DMS79 treated with DMSO at 0.1 percent for 48 hours (cell line): ENCODE results near the gene UPK2.
A peak's percentile ranks its signal among the peaks of the same experiment; 100 is the strongest.

Experiments used
- DNase-seq: peaks from one replicate; lab custom pipeline; 2025; lab: John Stamatoyannopoulos, UW

Gene UPK2

DNA sequence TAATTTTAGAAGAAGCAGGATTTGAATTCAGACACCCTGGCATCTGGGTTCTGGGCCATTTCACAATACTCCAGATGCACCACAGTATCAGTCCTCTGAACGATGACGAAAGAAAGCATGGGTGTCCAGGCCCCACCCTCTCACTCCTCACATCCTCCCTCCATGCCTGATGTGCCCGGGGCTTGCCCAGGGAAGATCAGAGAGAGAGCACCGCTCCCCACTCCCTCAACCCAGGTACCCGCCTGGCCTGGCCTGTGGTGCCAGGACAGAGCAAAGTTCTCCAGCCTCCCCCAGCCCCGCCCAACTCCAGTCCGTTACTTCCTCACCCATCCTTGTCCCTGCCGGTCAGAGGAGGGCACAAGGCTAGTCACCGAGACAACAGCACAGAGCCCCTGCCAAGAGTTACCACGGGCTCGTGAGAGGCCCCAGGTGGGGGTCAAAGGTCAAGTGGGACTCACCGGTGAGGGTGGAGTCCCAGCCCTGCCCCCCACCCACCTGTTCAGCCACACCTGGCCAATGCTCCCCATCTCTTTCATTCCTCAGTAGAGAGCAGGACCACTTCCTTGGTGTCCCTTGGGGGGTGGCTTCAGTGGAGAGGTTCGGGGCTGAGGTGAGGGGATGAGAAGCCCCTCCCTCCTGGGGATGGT, 38.5 kb upstream of the UPK2 start:
- DNase-seq, result peak; percentile 73

DNA sequence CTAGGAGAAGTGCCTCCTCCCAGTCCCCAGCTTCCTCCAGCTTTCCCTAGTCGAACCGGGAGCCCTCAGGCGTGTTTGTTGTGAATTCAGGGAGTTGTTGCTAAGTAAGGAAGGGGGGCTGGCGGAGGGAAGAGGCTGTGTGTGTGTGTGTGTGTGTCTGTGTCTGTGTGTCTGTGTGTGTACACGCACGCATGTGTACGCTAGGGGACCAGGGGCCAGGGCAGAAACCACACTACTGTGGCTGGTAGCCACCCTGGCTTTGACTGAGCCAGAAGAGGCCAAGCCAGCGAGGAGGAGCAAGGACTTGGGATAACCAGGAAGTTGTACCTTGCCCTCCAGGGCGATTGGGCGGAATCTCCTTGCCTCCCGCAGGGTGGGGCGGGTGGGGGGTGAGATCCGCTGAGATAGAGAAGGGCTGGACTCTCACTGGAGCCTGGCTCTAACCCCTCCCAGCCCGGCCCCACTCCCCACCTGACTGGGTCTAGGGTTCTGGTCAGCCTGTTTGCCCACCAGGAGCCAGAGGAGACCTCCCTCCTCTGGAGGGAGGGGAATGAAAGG, 37.9 kb upstream of the UPK2 start:
- DNase-seq, result peak; percentile 84

DNA sequence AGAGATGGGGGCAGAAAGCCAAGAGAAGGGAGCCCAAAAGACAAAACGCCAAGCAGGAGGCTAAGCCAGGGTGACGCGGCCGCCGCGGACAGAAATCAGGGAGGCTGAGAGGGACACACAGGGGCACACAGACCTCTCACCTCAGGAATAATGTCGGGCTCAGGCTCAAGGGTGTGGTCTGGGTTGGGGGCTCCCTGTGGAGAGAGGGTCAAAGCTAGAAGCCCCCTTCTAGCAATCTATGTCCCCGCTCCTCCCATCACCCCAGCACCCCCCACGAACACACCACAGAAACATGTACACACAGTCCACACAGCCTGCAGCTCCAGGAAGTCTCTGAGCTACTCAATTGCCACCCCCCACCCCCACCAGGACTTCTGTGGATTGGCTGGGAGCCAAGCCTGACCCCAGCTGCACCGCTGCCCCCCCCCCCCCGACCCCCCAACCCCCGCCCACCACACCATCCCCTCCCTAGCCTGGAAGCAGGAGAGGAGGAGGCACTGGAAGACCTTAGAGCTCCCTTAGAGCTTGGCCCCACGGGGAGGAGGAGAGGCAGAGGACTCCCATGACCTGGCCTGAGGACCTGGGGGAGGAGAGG, 37.3 kb upstream of the UPK2 start:
- DNase-seq, result peak; percentile 68

DNA sequence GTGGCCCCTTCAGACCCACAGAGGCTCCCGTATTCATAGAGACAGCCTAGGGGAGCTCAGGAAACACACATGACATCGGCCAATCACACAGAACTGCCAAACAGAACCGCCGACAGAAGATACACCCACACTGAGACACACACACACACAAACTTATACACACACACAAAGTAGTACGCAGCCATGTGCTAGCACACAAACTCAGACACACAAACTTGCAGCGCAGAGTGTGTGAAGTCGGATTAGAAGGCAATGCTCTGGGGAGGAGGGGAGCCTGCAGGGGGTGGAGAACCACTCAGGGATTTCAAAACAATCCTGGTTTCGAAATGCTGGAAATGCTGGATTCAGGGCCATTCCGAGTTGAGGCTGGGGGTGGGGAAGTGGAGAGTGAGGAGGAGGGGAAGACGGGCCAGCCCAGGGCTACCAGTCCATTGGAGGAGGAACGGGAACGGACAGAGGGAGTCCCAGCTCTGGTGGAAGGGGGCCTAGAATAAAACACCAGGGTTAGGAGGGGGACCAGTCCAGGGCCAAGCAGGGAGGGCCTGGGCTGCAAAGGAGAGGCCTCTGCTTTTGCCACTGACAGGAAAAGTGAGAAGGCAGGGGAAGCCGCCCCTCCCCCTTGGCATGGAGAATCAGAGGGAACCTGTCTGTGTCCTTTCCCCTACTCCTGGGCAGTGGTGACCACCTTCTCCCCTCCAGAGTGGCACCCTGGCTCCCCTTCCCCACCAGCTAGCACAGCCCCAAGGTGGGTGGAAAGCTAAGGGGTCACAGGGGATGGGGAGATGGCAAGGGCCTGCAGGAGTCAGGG, 34.8 kb upstream of the UPK2 start:
- no peak for DNase-seq

DNA sequence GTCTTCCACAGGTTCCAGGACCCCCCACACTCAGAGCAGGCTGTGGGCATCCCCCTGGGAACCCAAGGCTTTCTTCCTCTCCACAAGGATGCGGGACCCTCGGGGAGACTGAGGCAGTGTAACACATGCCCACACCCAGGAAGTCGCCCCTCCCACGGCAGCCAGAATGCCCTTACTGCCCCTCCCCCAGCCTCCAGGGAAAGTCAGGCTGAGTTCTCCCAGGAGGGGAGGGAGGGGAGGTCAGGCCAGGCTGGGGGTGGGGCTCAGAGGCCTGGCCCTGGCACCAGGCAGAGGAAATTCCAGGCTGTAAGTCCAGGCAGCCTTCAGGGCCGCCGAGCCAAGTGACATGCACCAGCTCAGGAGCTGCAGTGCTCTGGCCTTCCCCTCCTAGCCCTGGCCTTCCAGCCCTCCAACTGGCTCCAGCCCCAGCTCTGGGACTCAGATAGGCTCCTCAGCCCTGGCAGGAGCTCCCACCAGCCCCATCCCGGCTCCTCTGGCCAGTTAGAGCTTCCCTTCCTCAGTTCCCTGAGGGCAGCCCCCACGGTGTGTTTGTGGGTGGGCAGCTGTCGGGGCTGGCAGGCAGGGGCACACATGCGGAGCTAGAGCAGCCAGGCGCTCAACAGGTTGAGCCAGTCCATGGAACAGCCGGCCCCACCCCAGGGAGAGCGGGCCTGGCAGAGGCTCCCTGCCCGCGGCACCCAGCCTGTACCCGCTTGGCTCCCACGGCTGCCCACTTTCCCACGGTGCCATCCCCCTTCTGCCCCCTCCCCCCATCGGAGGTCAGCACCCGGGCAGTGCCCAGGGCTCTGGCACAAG, 34.0 kb upstream of the UPK2 start:
- DNase-seq, result no peak

DNA sequence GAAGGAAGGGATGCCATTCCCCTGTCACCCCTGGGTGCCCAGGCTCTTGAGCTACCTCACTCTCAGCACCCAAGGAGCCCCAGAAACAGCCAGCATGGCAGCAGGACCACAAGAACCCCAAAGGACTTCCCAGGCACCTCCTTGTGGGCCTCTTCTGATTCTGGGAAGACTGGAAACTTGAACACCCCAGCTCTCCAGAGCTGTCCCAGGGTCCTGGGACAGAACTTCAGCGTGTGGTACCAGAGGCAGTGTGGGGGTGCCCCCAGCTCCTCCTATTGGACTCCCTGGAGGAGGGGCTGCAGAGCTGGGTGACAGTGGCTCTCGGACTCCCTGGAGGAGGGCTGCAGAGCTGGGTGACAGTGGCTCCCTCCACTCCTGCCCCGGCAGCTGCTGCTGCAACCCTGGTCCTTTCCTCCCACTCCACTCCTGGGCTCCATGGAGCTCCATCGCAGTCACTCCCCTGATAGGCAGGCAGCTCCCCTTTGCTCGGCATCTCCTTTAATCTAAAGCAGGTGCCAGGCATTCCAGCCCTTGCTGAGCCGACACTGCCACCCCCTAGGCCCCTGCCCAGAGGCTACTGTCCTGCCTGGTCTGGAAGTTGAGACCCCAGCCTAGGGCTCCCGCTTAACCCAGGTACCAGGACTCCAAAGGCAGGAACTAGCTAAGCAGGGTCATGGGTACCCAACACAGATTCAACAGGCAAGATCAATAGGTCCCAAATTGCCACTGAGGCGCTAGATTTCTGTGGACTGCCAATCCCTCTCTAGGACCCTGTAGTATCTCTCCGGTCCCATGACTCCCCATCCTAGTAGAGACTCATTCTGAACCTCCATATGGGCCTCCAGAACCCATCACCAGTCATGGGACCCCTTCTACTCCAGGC, 33.1 kb upstream of the UPK2 start:
- no peak for DNase-seq

DNA sequence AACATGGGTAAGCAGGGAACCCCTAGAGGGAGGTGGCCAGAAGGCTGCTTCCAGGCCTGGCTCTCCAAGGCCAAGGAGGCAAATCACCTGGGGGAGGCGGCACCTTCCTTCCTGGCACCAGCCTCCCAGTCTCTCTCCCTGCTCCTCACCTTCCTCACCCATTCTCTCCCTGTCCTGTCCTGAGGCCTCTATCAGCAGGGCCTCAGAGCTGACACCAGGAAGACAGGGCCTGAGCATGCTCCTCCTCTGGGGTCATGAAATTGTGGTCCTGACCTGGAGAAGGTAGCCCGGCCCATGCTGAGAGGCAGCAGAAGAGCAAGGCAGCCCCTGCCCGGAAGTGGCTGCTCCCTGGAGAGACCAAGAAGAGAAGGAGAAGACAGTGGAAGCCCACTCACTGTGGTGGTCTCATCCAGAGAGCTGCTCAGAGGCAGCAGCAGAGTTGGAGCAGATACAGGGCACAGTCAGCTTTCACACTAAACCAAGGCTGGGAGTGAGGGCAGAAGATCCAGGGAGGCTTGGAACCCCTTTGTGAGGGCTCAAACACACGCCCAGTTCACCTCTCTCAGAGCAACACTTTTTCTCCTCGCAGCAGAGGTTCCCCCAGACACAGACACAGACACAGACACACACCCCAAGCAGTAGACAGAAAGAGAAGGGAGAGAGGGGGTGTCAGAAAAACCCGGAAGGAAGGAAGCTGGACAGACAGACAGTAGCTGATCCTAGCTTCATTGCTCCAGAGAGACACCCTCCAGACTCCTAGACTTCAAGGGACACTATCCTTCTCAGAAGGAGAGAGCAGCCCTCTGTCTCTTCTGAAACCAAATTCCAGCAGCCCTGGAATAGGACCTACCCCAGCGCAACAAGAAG, 32.1 kb upstream of the UPK2 start:
- DNase-seq, result no peak

DNA sequence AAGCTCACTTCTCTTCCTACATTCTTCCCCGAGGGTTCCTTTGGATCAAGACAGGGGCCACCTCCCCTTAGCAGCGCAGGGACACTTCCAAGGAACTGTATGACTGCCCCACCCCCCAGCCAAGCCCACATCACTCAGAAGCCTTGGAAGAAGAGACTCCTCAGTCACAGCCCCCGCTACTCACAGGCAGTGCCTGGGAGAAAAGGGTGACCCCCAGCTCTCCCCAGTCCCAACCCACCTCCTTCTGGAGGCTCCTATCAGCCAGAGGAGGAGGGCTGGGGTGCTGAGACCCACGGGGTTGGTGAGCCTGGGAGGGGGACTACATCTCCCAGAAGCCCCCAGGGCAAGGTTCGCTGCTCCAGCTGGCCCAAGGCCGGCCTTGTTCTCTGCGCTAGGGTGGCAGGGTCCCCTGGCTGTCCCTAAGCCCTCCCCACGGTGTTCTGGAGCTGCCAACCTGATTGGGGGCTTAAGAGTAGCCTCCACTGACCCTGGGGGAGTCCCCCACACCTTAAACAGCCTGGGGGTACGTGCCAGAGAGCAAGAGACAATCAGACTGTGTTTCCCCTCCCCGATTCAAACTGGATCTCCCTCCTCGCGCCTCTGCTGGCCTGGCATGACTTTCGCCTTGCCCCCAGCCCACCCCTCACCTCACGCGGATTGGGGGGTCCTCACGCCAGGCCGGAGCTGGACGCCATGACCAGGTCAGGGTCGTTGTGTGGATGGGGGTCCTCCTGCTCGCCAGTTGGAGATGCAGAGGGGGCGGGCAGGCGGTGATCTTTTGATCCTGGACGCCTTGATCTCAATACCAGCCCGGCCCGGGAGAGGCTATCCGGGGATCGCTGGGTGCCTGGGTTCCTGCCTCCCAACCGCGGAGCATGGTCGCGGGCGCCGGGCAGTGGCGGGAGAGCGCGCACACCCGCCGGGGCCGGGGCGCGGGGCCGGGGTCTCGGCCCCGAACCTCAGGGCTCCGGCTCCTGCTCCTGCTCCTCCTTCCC, 31.2 kb upstream of the UPK2 start:
- peak; percentile 51 for DNase-seq

DNA sequence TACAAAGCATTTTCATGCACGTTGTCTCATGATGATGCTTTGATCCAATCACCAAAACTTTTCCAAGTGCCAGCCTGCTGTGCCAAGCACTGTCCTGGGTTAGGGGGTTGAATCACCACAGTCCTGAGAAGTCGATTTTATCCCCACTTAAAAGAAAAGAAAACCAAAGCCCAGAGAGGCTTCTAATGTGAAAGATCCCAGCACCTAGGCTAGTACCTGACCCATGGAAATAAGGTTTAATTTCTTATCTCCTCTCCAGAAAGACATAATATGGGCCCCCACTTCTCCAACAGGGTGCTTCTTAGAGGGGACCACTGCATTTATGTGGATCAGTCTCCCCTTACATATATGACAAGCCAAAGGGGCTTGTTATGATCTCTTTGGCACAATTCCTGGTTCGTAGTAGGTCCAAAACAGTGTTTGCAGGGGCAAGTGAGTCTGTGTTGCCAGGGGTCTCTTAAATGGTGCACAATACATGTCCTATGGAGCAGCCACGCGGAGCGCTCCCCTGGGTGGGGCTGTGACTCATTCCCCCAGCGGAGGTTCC, 28.5 kb upstream of the UPK2 start:
- no peak for DNase-seq

DNA sequence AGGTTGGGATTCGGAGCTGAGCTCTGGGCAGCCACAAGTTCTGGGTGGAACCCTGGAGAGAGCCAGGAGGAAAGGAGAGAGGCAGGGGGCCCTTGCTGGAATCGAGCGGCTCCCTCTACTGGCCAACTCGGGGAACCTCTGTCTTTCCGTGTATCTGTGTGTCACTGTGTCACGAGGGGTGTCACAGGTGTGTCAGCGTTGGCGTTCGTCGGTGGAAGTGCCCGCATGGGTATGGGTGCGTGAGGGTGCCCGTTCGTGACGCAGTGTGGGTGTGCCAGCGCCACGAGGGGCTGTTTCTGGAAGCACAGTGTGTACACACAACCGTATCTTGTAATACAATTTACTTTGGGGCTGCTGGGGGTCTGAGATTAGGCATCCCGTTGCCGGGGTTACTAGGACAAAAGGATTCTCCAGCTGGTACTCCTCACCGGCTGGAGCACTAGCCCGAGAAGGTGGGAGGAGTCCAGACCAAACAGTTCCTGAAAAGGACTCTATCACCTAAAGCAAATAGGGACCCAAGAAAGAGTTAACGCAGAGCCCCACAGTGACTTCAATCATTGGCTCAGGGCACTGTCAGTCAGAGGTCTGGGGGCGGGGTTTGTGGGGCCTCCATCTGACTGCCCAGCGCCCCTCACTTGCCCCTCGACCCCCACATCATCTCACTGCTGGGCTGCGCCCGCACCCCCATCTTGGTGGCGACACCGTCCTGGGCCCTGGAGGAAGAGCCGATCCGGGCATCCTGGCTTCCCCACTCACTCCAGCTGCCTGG, 27.8 kb upstream of the UPK2 start:
- peak; percentile 95 for DNase-seq

DNA sequence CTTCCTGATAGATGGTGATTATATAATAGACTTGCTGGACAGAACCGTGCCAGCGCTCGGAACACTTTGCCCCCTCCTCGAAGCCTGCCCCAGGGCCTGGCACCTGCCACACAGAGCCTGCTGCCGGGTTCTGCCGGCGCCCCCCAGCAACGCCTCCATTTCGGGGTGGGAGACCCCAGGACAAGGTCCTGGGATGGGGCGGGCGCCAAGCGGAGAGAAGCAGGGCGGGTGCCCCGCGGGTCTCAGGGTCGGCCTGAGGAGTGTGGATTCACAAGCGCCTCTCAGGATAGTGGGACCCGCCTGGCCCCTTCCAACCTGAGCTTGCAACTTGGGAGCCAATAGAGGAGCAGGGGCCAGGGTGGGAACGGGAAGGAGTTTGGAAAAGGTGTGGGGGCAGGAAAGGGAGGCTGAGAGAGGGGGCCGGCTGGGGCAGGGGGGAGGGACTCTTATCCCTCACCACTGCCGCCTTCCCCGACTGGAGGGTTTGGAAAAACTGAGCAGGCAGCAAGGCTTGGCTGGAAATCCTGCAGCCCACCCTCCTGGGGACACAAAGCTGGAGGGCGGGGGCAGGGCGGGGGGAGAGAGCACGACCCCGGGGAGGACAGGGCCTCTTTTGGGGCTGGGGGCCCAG, 27.1 kb upstream of the UPK2 start:
- peak; percentile 79 for DNase-seq

DNA sequence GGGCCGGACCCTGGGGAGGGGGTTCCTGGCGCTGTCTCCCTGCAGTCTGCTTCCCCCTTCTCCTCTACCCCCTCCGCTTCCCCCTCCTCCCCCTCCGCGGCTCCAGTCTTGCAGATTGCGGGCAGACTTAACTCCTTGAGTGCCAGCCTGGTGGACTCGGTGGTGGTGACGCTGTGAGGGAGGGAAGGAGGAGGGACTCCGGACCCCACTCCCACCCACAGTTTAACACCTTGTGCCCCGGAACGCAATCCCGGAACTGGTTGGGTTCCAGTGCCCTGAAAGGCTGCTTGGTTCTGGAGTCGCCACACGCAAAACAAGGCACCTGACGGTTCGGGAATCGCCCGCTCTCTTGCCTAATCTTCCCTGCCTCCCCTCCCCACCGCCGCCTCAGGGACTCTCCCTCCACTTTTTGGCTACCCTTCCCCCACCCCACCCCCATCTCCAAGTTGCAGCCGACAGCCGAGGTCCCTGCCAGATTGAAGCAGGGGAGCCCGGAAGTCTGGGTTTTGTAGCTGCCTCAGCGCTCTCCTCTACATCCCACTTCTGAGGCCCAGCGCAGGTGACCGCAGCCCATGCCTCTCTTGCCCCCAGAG, 26.5 kb upstream of the UPK2 start:
- peak; percentile 85 for DNase-seq

DNA sequence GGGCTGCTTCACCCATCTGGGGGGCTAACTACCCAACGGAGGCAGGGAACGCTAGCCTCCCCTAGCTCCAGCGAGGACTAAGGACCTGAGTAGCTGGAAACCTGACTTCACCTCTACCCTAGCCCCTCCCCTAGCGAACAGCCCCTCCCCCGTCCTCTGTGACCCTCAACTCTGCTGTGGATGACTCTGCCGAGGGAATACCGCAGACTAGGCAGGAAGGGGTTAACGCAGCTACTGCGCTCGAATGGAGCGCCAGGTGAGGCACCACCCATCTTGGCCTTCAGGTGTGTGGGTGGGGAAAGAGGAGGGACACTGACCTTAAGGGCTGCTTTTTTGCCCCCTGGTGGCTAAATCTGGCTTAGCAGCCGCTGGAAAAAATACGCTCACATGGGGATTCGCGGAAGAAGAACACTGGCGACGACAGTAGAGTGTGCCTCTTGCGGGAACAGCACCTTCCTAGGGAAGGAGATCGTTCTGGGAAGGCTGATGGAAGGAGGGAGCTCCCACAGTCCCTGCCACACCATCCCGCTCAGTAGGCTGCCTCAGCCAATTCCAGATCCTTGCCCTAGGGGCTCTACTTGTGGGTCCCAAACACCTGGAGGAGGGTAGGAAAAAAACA, 25.9 kb upstream of the UPK2 start:
- DNase-seq, result peak; percentile 93

DNA sequence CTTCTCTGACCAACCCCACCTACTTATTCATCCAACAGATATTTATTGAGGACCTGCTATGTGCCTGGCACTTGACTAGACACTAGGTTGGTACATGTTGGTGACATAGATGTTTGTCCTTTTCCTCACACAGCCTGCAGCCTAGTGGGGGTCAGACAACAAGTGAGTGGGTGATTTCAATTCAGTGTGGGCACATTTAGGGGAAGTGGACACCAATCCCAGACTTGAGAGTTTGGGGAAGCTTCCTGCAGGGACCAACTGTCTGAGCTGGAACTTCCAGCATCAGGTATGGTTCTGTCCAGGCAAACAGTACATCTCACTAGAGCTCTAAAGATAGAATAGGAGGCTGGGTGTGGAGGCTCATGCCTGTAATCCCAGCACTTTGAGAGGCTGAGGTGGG, 24.5 kb upstream of the UPK2 start:
- DNase-seq, result no peak

DNA sequence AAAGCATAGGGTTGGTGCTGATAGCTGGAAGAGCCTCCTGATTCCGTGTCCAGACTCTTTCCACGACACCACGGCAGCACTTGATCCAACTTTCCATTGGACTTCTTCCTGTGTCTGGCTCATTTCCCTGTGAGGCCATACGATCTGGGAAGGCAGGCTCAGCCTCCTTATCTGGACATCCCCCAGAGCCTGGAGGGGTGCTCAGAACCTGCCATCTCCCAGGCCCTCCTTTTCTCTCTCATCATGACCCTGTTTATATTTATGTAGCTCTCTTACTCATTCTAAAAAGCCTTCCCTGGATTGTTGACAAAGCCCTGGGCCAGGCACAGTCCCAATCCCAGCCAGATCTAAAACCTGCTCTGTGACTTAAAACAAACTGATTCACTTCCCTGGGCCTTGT, 22.6 kb upstream of the UPK2 start:
- DNase-seq, result no peak

DNA sequence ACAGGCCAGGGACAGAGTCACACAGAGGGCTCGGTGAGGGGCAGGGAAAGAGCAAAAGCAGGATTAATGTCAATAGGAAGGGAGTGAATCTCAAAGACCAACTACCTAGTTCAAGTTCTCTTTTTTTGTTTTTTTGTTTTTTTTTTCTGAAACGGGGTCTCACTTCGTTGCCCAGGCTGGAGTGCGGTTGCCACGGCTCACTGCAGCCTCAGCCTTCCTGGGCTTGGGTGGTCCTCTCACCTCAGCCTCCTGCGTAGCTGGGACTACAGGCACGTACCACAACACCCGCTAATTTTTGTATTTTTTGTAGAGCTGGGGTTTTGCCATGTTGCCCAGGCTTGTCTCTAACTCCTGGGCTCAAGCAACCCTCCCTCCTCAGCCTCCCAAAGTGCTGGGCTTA, 20.7 kb upstream of the UPK2 start:
- no peak for DNase-seq
